Effector memory CD4-positive, alpha-beta T cell (primary cell): ENCODE measurements around the gene MSI2.
A peak's percentile ranks its signal among the peaks of the same experiment; 100 is the strongest.

Experiments used
- DNase-seq, 3 donors: peaks; one replicate each; pipeline ENCODE4 v3.0.0-alpha.2; 2020
- H3K27ac ChIP-seq: 2 replicates; pipeline ENCODE4 v1.7.0; 2013; ENCODE audit warnings: mild to moderate bottlenecking, low read length, moderate library complexity; ENCODE audit not compliant: insufficient read depth, poor library complexity, severe bottlenecking
- H3K27me3 ChIP-seq: replicated peaks from 2 replicates; pipeline ENCODE4 v1.7.0; 2013; ENCODE audit warnings: mild to moderate bottlenecking, low read length; ENCODE audit not compliant: insufficient read depth, control insufficient read depth, poor library complexity, severe bottlenecking
- H3K36me3 ChIP-seq: 2 replicates; pipeline ENCODE4 v1.7.0; 2013; ENCODE audit warnings: mild to moderate bottlenecking, low read length, moderate library complexity; ENCODE audit not compliant: control insufficient read depth, insufficient read depth
- H3K4me1 ChIP-seq: 2 replicates; pipeline ENCODE4 v1.7.0; 2013; ENCODE audit warnings: low read length, mild to moderate bottlenecking; ENCODE audit not compliant: control insufficient read depth, insufficient read depth, poor library complexity, severe bottlenecking
- H3K4me3 ChIP-seq: 2 replicates; pipeline ENCODE4 v1.7.0; 2013; ENCODE audit warnings: low read length, low read depth, mild to moderate bottlenecking; ENCODE audit not compliant: insufficient read depth, poor library complexity, severe bottlenecking
- H3K9me3 ChIP-seq: 2 replicates; pipeline ENCODE4 v1.7.0; 2013; ENCODE audit warnings: mild to moderate bottlenecking, low read length, moderate library complexity; ENCODE audit not compliant: control insufficient read depth
- total RNA-seq, 3 donors: gene quantifications; one replicate each; lab custom pipeline; 2026; lab: John Stamatoyannopoulos, UW

MSI2 gene
- total RNA-seq: 113 to 121 (median 115) reads per million in 3 donors

DNA sequence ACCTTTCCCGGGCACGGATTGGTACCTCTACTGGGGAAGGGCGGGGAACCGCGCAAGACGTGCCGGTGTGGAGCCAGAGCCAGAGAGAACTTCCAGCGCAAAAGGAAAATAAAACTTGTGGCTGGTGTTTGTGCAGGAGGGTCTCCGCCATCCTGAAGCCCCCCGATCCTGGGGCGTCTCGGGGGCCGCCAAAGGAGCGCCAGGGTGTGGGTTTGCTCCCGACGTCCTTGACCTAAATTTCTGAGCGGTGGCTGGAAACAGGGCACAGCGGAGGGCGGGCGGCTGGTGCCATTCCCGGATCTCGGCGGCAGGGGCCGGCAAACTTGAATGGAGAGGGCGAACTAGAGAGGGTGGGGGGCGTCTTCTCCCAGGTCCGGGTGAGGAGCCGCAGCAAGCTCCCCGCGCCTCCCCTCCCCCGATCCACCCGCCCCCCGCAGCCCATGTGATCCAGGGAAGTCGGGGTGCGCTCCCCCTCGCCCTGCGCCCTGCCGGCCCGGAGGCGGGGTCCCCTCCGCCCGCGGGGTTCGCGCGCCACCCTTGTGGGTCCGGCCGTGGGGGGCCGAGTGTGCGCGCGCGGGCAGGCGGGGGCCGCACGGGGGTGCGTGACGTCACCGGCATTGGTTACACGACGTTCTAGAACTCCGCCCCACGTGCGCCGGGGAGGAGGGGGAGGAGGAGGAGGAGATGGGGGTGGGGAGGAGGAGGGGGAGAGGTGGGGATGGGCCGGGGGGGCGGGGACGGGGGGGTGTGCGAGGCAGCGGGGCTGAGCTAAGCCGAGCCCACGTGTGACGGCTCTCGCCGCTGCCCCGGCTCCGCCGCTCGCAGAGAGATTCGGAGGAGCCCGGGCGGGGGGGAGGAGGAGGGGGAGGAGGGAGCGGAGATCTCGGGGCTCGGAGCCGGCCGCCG lies at the start of gene MSI2:
TSS of gene MSI2 (plus strand) at position 748 of the 906 bp plus-strand sequence. CDS start 220 bp downstream, outside the sequence.
- peak within 1 kb of the TSS; percentile 88 for H3K4me3 ChIP-seq
- H3K9me3 ChIP-seq: no peaks in the 10 kb centered on the region
- peak; percentile 87 to 92 (median 90) for DNase-seq
- H3K36me3 ChIP-seq: peaks cover 7% of the 10 kb centered on the region
- H3K27ac ChIP-seq: peak within 1 kb of the TSS; percentile 79
- H3K4me1 ChIP-seq: peaks cover 21% of the 10 kb centered on the region
- H3K27me3 ChIP-seq: no peaks in the 10 kb centered on the region

DNA sequence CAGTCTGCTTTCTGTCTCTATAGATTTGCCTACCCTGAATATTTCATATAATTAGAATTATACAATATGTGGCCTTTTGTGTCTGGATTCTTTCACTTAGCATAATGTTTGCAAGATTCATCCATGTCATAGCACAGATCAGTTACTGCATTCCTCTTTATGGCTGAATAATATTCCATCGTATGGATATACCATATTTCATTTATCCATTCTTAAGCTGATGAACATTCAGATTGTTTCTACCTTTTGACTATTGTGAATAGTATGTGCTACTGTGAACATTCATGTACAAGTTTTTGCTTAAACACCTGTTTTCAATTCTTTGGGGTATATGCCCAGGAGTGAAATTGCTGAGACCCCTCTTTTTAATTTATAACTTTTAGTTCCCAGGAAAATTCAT lies 49.4 kb upstream of the MSI2 start:
- Histone ChIP-seq H3K4me3 (no peak overlapping the region), H3K27me3 (no peaks in the 10 kb centered on the region), H3K9me3 (no peaks in the 10 kb centered on the region), H3K27ac (no peak overlapping the region), H3K36me3 (no peaks in the 10 kb centered on the region), H3K4me1 (no peaks in the 10 kb centered on the region)
- DNase-seq: no peak

DNA sequence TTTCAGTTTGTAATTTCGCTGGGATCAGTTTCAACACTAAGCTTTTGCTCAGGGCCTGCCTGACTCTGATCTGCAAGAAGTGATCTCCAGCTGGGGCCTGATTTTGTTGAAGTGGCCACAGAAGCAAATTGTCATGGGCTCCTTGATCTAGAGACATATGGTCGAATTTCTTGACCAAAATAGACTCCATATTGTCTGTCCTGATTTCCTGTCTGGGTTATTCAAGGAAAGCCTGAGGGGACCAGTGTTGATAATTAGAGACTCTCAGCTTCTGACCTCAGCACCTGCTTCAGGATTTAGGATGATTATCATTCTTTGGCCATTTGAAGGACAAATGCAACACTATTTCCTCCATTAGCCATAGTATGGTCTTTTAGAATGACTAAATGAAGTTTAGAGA lies 48.9 kb upstream of the MSI2 start:
- Histone ChIP-seq H3K9me3 (no peaks in the 10 kb centered on the region), H3K4me3 (no peak overlapping the region), H3K27me3 (no peaks in the 10 kb centered on the region), H3K36me3 (no peaks in the 10 kb centered on the region), H3K4me1 (no peaks in the 10 kb centered on the region), H3K27ac (no peak overlapping the region)
- no peak for DNase-seq

DNA sequence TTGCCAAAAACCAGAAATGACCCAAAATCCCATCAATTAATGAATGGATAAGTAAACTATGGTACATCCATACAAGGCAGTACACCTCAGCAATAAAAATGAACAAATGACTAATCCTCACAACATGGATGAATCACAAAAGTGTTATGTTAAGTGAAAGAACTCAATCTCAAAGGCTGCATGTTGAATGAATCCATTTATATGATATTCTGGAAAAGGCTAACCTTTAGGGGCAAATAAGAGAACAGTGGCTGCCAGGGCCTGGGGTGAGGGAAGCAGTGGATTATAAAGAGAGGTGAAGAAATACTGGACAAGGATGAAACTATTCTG lies 46.1 kb upstream of the MSI2 start:
- no peaks in the 10 kb centered on the region for H3K27me3 ChIP-seq
- no peaks in the 10 kb centered on the region for H3K4me1 ChIP-seq
- no peak overlapping the region for H3K4me3 ChIP-seq
- H3K9me3 ChIP-seq: no peaks in the 10 kb centered on the region
- DNase-seq: no peak
- no peak overlapping the region for H3K27ac ChIP-seq
- no peaks in the 10 kb centered on the region for H3K36me3 ChIP-seq

DNA sequence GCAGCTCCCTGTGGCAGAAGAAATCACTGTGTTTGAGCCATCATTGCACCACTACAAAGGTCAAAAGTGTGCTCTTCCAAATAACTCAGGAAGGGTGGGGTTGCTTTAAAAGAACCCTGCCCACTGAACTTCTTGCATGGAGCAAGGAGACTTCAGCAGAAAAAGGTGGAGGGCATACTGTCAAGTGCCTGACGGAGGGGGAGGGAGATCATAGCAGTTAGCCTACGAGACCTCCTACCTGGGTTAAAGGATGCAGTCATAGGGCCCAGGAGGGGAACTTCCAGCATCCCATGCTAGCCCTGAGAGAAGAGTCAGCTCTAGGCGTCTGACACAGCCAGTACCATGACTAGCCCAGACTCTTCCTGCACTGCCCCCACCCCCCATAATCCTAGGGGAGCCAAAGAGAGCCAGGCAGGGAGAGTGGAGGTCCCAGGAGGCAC lies 45.3 kb upstream of the MSI2 start:
- no peak overlapping the region for H3K27ac ChIP-seq
- H3K9me3 ChIP-seq: no peaks in the 10 kb centered on the region
- no peaks in the 10 kb centered on the region for H3K27me3 ChIP-seq
- DNase-seq: no peak
- H3K4me1 ChIP-seq: no peaks in the 10 kb centered on the region
- H3K36me3 ChIP-seq: no peaks in the 10 kb centered on the region
- H3K4me3 ChIP-seq: no peak overlapping the region

GRCh38 chr17:57211543-57211942 lies 44.8 kb upstream of the MSI2 start:
- H3K36me3 ChIP-seq: no peaks in the 10 kb centered on the region
- no peaks in the 10 kb centered on the region for H3K4me1 ChIP-seq
- H3K9me3 ChIP-seq: no peaks in the 10 kb centered on the region
- no peak overlapping the region for H3K27ac ChIP-seq
- H3K27me3 ChIP-seq: no peaks in the 10 kb centered on the region
- H3K4me3 ChIP-seq: no peak overlapping the region
- no peak for DNase-seq

DNA sequence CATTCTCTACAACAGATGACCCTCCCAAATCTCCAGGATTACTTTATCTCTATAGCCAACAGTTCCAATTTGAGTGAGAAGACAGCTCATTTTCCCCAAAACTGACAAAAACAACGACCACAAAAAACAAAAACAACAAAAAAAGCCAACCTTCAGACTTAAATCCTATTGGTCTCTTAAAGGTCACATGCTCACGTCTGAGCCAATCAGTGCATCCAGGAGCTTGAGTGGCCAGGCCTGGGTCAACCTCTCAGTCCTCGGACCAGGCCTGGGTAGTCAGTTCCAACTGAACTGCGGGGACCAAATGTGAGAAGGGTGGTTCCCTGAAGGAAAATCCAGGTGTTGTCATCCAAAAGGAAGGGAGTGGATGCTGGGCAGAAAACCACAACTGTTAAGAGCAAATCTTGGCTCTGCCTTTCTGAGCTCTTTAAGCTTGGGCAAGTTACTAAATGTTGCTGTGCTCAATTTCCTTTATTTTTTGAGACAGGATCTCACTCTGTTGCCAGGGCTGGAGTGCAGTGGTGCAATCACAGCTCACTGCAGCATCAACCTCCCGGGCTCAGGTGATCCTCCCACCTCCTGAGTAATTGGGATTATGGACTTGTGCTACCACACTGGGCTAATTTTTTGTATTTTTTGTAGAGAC lies 43.0 kb upstream of the MSI2 start:
- no peak for DNase-seq
- Histone ChIP-seq H3K27ac (no peak overlapping the region), H3K27me3 (no peaks in the 10 kb centered on the region), H3K4me1 (no peaks in the 10 kb centered on the region), H3K4me3 (no peak overlapping the region), H3K36me3 (no peaks in the 10 kb centered on the region), H3K9me3 (no peaks in the 10 kb centered on the region)

DNA sequence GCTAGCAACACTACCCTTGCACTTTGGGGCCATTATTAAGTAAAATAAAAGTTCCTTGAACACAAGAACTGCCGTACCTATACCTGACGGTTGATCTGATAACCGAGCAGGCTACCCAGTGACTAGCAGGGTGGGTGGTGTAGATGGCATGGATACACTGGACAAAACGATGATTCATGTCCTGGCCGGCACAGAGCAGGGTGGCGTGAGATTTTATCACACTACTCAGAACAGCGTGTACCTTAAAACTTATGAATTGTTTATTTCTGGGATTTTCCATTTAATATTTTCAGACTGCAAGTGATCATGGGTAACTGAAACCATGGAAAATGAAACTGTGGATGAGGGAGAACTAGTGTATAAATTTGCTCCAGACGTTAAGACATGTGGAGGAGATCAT lies 41.0 kb upstream of the MSI2 start:
- H3K4me1 ChIP-seq: no peaks in the 10 kb centered on the region
- no peaks in the 10 kb centered on the region for H3K9me3 ChIP-seq
- H3K4me3 ChIP-seq: no peak overlapping the region
- H3K27ac ChIP-seq: no peak overlapping the region
- DNase-seq: no peak
- no peaks in the 10 kb centered on the region for H3K36me3 ChIP-seq
- H3K27me3 ChIP-seq: no peaks in the 10 kb centered on the region

GRCh38 chr17:57221366-57222350 lies 34.7 kb upstream of the MSI2 start:
- Histone ChIP-seq H3K36me3 (no peaks in the 10 kb centered on the region), H3K4me1 (no peaks in the 10 kb centered on the region), H3K9me3 (no peaks in the 10 kb centered on the region), H3K27ac (no peak overlapping the region), H3K27me3 (no peaks in the 10 kb centered on the region), H3K4me3 (no peak overlapping the region)
- DNase-seq: no peak
